Measurements from ENCODE around the gene MERTK.
"Not testable (repeated sequence)": the region's sequence is repeated elsewhere in the genome, so short reads cannot be mapped to it uniquely, and the experiment has no call there.

MERTK gene

DNA sequence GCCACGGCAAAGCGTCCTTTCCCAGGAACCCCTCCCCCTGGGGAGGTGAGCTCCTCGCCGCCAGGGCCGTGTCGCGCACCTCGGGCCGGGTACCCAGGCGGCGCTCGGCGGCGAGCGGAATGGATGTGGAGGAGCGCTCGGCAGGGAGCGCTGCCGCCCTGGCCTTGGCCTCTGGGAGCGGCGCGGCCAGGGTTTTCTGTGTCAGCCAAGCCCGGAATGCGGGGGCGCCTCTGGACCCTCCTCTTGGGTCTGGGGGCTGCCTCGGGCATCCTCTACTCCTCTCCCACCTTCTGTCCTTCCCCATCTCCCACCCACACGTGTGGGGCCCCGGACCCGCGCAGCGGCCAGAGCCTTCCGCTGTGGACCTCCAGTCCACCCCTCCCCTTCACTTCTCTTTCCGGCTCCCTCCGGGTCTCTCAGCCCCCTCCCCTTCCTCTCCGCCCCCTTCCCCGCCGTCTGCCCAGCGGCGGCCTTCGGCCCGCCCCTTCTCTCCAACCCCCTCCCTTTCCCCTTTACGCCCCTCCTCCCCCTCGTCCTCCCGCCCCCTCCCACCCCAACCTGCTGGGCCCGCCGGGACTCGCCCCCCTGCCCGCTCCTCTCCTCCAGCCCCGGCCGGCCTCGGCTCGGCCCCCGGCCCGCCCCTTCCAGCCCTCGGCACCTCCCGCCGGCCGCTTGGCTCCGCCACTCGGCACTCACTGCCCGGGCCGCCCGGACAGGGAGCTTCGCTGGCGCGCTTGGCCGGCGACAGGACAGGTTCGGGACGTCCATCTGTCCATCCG is at the start of gene MERTK:
MERTK (plus strand) TSS at position 684 of the 779 bp plus-strand sequence. CDS start 129 bp downstream, outside the sequence.
- peak in 13 of 14 donors; percentile 33 to 89 (median 81) for DNase-seq

DNA sequence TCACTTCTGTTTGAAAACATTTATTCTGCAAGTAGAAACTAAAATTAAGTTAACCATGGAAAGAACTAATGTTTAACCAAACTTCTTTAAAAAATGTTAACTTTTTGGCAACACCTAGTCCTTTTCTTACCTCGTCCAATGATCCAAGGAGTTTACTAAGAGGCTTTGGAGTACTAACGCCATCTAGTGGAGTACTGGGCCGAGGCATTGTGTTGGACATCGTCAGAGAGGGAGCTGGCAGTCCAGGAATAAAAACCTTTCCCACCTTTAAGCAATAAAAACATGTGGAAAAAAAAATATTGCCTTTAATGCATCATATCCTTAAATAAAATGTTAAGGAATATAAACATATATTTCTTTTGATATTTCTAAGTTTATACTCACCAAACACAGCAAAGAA is 47.8 kb upstream of the MERTK start:
- DNase-seq: peak in 1 of 14 donors; percentile 0

DNA sequence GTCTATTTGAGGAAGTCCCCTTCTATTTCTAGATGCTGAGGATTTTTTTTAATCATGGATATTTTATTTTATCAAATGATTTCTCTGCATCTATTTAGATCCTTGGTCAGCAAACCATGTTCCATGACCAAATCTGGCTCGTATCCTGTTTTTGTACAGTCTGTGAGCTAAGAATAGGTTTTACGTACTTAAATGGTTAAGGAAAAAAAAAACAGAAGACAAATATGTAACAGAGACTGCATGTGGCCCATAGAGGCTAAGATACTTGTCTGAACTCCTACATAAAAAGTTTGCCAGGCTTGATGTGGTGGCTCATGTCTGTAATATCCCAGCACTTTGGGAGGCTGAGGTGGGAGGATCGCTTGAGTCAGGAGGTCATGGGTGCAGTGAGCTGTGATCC is 45.9 kb upstream of the MERTK start:
- not testable (repeated sequence) for DNase-seq

DNA sequence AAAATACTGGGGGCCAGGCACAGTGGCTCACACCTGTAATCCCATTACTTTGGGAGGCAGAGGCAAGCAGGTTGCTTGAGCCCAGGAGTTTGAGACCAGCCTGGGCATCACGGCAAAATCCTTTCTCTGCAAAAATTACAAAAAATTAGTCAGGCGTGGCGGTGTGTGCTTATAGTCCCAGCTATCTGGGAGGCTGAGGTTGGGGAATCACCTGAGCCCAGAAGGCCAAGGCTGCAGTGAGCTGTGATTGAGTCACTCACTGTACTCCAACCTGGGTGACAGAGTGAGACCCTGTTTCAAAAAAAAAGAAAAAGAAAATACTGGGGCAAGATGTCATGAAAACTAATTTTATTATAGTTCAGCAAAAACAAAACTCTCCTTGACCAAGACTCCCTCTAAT is 38.4 kb upstream of the MERTK start:
- DNase-seq: not testable (repeated sequence)

DNA sequence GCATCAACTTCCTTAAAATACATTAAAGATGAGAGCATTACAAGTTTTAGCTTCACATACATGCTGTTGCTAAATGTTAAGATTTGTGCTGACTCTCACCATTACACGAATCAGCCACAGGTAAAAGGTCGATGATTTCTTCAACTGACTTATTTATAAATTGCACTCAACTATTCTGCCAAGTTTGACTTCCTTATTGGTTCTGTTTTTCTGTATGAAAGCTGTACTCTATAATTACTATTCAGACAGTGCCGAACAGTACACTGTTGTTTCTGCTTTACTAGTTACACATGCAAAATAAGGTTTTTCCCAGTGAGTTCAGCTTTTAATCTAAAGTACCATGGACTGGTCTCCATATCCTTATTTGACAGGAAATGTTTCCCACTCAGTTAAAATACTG is 33.3 kb upstream of the MERTK start:
- DNase-seq: not testable (repeated sequence)

DNA sequence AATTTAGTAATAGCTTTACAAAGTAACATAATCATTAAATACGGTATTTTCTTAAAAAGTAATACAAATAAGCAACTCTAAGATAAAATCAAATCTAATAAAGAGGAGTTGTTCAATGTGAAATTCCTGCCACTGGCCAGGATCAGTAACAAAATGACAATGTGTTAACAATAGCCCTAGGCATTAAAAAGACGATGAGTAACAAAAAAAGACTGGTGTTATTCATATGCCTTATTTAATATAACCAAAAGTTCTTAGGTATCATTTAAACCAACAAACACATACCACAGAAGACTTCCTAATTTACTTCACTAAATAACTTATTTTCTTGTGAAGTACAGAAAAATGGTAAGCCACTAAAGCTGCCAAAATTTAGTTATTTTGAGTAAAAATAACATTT is 25.6 kb upstream of the MERTK start:
- DNase-seq: not testable (repeated sequence)

DNA sequence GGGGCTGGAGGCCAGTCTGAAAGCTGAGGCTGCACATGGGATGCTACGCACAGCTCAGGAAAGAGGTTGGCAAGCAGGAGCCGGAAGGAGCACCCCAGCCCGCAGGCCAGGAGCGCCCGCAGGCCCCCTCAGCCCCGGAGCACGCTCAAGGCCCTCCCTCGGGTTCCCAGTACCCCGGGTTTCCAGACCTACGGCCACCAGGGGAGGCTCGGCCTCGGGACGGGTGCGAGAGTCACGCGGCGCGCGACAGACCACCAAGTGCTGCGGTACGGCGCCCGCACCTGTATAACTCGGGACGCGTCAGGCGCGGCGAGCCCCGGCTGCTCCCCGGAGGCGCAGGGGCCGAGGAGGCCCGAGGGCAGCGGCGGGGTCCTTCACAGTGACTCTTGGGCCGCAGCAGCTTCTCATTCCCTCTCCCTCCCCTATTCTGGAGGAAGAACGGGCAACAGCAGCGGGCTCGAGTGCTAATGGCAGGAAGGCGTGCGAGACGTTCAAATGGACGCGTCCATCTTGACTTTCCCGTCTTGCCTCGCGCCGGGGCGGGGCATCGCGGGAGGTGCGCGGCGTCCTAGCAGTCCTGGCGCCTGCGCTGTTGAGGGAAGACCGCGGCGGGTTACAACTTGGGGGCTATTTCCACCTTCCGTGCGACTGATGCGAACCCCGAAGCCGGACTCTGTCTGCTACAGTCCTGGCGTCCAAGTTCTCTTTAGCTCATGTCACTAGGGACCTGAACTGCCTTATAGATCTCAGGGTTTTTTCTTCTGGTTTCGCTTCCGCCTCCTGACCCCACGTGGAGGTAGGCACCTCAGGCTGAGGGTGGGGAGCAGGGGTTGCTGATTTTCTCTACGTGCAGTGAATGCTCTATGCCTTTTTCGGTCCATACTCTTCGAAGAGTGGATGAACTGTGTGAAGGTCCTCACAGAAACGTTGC is 14.5 kb upstream of the MERTK start, which contains the start of gene ANAPC1:
ANAPC1 (minus strand) TSS at position 533 of the 931 bp plus-strand sequence. CDS start 3,368 bp downstream, outside the sequence.
- peak; percentile 11 to 85 (median 75) for DNase-seq

DNA sequence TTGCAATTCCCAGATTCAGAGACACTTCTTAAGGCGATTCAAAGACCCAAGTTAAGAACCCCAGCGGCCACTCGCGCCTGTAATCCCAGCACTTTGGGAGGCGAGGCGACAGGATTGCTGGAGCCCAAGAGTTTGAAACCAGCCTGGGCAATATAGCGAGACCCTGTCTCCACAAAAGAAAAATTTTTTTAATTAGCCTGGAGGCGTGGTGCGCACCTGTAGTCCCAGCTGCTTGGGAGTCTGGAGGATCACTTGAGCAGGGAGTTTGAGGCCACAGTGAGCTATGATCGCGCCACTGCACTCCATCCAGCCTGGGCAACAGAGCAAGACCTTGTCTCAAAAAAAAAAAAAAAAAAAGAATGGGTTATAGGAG is 13.8 kb upstream of the MERTK start:
- no peak for DNase-seq

DNA sequence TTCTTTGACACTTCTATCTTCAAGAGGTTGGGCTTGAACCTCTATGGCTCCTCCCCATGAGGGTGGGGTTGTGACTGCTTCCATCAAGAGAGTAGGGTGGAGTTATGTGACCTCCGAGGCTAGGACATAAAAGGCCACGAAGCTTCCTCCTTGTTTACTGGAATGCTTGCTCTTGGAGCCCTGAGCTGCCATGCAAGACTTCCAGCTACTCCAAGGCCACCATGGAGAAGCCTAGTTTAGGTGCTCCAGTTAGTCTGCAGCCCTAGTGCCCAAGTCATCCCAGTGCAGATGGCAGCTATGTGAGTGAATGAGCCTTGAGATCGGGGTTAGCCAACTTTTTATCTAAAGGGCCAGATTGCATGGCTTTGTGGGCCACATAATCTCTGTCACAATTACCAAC is 2.4 kb upstream of the MERTK start:
- DNase-seq: no peak

DNA sequence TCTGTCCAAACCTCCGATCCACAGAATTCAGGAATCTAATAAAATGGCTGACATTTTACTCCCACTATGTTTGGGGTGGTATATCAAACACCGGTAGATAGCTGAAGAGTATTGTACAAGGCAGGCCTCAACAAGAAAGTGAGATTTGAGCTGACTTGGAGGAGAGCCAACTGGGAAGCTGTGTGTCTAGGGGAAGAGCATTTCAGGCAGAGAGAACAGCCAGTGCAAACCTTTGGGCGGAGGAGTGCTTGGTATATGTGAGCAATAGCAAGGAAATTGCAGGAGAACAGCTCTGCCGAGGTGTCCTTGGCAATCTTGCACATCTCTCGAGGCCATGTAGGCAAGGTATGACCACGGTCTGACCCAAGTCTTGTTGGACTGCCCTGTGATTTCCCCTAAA is 1.8 kb upstream of the MERTK start:
- DNase-seq: no peak

DNA sequence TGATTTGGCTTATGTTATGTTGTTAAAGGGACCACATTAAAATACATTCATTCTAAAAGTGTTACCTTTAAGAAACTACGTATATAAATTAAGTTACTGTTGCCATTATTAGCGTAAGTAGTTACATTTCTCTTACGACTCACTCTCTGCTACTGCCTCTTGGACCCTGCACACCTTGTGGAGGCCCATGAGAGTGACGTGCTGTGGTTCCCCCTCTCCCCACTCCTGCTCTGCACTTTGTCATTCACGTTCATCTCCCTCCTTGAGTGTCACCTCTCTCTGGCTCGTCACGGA is 830 bp upstream of the MERTK start:
- DNase-seq: no peak

DNA sequence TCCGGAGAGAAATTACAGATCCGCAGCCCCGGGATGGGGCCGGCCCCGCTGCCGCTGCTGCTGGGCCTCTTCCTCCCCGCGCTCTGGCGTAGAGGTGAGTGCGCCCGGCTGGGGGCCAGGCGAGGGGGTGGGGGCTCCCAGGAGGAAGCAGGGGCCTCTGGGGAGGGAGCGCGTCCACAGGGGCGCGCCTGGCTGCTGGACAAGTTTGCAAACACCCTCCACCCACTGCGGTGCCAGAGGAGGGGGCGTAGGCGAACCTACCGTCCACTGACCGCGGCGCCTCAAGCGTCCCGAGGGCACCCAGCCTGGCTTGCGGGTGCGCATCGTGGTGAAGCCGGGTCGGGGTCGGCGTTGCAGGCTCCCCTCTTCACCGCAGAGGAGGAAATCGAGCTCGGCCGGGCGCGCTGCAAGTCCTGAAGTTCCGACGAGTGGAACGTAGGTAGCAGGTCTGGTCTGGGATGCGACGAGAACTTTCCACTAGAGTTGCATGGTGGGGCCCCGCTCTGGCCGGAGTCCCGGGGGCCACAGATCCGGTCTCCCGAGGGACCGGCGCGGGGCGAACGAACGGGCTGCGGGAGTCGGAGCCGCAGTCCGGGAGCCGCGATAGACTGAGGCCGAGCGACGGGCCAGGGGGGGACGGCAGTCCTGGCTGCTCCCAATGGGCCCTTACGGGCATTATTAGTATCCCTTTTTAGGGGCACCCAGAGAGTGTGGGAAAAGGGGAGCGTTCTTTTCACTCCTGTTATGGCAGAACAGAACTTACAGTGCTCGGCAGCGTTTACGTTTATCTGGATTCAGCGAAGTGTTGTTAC is 502 bp downstream of the MERTK start:
- peak in 3 of 14 donors; percentile 53 to 71 (median 58) for DNase-seq

DNA sequence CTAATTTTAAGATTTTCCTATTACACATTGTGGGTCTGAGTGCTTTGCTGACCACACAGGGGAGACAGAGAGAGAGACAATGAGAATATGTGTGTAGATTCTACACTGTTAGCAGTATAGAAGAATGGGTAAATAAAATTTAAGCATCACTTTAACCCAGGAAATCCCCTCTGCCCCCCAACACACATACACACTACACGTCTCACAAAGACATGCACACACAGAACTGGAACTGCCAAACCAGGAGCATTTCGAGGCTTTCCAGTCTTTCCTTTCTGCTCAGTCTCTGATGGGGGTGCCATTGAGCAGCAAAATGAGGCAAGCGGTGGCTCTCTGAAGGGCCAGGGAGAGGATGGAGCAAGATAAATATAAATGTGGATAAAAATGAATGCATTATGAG is 2.5 kb downstream of the MERTK start:
- peak in 4 of 14 donors; percentile 17 to 33 (median 20) for DNase-seq

DNA sequence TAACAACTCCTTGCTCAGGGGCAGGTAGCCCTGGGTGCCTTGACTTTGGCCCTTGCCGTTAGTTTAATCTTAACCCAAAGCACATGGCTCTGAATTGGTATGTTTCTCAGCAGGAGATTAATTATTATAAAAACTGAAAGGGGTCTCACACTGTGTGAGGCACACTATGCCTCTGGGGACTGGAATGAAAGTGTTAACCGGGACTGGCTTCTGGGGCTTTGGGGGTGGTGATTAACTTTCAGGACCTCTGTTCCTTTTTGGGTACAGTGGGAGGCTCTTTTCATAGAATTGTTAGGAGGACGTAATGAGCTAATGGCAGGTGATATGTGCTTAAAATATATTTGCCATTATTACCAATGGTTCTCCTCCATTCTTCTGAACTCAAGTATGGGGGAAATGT is 5.1 kb downstream of the MERTK start:
- DNase-seq: no peak

DNA sequence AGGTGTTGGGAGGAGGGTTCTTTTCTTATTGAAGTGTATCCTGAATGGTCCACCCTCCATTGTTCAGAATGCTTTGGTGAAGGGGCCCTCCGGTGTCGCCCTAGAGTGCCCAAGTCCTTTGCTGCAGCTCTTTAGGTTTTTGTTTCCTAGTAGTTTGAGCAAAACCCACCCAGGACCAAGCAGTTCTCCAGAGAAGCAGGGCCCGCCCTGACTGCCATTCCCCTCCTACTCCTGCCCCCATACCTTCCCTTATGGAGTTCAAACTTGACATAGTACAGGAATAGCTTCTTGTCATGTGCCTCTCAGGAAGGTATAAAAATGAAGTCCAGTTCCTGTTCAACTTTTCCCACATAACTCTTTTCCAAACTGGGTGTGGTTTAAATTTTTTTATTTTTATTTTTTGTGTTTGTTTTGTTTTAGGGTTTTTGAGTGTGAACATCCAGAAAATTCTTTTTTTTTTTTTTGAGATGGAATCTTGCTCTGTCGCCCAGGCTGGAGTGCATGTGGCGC is 5.6 kb downstream of the MERTK start:
- no peak for DNase-seq

DNA sequence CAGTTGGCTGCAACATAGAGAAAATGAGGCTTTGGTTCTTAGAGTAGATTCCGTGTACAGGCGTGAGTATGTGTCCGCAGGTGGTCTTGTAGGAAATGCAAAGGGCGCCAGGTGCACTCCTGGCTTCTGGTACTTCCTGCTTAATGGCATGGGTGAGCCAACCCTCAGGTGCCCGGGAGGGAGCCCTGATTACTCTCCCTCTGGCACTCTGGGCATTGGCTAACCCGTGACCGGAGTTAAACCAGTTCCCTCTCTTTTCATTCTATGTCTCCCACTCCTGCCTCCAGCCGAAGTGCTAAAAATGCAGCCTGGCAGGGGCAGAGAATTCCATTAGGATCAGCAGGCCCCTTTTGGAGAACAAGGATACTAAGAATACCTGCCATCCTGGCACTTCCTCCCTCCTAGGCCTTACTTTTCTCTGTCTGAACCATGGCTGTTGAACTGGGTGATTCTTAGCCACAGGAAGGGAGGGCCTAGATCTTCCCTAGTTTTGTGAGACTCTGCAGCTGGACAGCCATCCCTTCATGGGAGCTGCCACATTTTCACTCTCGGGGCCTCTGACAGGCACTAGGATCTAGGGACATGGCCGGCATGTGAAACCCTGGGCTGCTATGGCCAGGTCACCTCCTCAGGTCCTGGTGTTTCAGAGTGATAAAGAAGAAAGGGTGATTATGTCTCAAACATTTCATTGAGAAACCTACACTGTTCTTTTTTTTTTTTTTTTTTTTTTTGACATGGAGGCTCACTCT is 6.5 kb downstream of the MERTK start:
- no peak for DNase-seq

DNA sequence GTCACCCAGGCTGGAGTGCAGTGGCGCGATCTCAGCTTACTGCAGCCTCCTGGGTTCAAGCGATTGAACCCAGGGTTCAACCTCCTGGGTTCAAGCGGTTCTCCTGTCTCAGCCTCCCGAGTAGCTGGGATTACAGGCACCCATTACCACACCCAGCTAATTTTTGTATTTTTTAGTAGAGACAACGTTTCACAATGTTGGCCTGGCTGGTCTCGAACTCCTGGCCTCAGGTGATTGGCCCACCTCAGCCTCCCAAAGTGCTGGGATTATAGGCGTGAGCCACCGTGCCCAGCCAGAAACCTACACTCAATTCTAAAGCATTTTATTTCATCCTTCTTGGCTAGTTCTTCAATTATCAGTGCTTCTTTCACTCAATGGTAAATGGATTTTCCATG is 7.1 kb downstream of the MERTK start:
- not testable (repeated sequence) for DNase-seq

DNA sequence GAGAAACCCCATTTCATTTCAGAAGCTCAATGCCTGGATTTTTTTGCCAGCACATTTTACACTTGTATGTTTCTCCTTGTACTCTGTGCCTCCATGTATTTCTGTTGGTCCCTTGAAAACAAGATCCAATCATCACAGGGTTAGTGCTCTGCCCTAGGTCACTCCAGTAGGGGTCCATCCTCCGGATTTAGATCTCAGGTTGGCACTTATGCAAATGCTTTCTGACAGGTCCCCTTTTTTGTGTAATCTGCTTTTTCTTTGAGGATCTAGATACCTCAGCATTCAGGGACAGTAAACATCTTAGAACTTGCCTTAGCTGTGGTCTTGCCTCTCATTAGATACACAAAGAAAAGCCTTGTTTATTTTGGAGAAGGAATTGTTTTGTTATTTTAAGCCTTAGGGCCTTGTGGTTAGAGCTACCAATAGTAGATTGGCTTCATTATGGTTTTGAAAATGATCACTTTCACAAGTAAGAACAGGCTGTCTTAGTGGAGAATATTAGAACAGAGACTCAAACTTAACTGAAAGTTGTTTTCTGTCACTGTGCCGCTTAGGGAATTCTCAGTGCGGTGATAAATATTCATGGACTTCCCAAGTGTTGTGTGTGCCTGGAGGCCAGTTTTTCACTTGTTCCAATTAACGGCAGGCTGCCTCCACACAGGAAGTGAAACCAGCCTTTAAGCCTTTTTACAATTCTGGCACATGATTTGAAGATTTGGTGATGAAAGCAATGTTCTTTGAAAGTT is 7.8 kb downstream of the MERTK start:
- peak in 2 of 14 donors; percentile 20 to 35 for DNase-seq

DNA sequence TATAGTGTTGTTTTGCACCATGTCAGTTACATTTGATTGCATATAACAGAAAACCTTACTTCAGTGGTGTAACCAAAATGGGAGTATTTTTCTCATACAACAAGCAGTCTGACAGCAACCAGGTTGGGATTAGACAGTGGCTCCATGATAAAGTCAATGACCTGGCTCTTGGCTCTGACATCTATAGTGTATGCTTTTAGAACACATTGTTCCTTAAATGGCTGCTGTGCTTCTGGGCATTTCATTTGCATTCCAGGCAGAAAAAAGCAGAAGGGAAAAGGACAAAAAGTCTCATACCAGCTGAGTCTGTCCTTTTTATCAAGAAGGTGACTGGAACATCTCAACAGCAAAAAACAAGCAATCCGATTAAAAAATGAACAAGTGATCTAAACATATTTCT is 10.2 kb downstream of the MERTK start:
- DNase-seq: no peak

DNA sequence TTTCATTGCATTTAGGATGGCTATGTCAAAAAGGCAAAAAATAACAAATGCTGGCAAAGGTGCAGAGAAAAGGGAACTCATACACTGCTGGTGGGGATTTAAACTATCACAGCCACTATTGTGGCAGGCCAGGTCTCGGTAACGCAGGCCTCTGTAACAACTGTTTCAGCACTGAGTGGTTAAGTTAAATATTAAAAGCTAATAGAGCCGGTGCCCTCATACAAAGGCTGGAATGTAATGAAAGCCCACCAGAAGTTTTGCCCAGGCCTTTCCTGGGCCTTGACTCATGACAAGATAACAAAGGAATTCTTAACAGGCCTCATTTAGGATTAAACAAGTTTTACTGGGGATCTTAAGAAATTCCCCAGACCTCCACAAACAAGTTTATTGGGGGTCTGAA is 10.7 kb downstream of the MERTK start:
- DNase-seq: no peak

DNA sequence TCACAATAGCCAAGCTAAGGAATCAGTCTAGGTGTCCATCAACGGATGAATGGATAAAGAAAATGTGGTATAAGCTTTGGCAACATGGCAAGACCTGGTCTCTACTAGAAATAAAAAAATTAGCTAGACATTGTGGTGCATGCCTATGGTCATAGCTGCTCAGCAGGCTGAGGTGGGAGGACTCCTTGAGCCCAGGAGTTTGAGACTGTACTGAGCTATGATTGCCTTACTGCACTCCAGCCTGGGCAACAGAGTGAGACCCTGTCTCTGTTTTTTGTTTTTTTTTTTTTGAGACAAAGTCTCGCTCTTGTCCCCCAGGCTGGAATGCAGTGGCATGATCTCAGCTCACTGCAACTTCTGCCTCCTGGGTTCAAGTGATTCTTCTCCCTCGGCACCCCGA is 11.6 kb downstream of the MERTK start:
- DNase-seq: not testable (repeated sequence)
